Measurements from ENCODE around the gene GDI2.
A peak's percentile ranks its signal among the peaks of the same experiment; 100 is the strongest.
"Not testable (repeated sequence)": the region's sequence is repeated elsewhere in the genome, so short reads cannot be mapped to it uniquely, and the experiment has no call there.

Gene GDI2

DNA sequence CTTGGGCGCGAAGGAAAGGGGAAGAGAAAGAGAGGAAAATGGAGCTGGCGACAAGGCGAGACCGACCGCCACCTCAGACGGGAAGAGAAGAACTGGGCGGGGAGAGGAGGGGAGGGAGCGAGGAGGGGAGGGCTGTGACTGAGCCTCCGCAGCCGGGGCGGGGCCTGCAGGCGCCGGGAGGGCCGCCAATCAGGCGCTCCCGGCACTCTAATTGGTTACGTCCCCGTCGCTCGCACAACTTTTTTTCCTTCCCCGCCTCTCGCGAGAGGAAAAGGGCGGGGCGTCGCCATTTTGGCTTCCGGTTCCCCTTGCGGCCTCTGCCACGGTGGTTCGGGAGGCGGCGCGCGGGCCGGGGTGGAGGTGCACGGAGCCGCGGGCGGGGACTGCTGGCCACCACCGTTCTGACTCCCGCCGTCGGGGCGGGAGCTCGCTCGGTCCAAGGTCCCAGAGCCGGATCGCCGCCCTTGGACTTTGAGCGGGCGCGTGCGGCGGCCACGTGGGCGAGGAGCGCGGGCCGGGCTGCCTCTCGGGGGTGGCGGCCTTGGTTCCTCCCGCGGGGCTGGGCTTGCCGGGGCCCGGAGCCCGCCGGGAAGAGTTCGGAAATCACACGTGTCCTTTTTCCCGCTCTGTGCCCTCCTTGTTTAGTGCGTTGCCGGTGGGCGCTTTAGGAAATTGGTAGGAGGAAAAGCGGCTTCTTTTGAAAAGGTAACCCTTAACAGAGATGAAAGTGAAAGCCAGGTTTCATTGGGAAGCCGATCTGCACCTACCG, at the start of gene GDI2:
GDI2 (minus strand) TSS at position 94 of the 769 bp plus-strand sequence. CDS start 176 bp downstream, outside the sequence.
- DNase-seq (ENCODE audit: low read depth in 2 of 2), result peak; percentile 94 to 95

GRCh38 chr10:5862360-5862961, 49.2 kb upstream of the GDI2 start:
- DNase-seq (ENCODE audit: low read depth in 2 of 2), result no peak

GRCh38 chr10:5860066-5860465, 46.8 kb upstream of the GDI2 start:
- no peak for DNase-seq (ENCODE audit: low read depth in 2 of 2)

GRCh38 chr10:5858811-5859210, 45.6 kb upstream of the GDI2 start:
- no peak for DNase-seq (ENCODE audit: low read depth in 2 of 2)

GRCh38 chr10:5856701-5857004, 43.4 kb upstream of the GDI2 start:
- DNase-seq (ENCODE audit: low read depth in 2 of 2), result no peak

DNA sequence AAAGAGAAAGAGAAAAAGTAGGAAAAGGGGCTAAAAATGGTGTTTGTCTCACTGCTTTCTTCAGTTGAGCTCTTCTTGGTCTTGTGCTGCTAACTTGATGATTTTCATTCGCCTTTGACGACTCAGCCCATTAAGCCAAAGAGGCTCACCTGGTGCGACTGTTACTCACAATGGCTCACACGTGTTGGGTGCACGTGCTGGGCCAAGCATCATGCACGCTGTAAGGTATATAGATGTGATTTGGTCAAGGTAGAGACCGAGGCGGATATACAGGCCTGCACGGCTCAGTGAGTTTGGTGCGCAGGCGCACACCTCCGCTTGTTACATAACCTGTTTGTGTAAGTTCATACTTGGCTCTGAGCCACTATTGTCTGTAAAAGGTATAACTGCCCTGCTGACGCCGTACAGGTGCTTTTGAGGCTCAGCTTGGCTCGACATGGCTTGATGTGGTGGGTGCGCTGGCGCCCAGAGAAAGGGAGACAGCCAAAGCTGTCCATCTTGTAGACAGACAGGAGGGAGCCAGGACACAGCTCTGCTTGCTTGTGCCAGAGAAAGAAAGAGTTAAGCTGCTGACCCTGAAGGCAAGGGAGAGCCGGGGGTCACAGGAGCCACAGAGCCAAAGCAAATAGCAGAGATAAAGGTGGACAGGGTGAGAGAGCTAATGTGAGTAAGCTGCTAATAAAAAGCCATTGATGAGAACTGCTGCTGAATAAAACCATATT, 42.9 kb upstream of the GDI2 start:
- DNase-seq (ENCODE audit: low read depth in 2 of 2), result no peak

DNA sequence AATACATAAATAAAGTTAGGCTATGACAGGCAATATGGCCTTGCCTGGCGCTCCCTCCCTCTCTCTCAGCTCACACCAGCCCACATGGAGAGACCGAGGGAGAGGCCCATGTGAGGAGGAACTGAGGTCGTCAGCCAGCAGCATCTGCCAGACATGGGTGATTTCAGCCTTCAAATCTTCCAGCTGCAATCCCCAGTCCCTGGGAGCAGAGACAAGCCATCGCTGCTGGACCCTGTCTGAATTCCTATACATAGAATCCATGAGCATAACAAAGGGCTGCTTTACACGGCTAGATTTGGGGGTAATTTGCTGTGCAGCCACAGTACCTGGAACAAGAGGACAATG, 40.9 kb upstream of the GDI2 start:
- no peak for DNase-seq (ENCODE audit: low read depth in 2 of 2)

DNA sequence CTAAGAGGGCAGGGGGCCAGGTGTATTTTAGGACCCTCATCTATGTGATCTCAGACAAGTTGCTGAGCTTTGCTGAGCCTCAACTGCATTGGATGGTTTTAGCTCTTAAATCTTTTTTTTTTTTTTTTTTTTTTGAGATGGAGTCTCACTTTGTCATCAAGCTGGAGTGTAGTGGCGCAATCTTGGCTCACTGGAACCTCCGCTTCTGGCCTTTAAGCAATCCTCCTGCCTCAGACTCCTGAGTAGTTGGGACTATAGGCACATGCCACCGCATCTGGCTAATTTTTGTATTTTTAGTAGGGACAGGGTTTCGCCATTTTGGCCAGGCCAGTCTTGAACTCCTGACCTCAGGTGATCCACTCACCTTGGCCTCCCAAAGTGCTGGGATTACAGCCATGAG, 33.4 kb upstream of the GDI2 start:
- DNase-seq (ENCODE audit: low read depth in 2 of 2), result not testable (repeated sequence)

DNA sequence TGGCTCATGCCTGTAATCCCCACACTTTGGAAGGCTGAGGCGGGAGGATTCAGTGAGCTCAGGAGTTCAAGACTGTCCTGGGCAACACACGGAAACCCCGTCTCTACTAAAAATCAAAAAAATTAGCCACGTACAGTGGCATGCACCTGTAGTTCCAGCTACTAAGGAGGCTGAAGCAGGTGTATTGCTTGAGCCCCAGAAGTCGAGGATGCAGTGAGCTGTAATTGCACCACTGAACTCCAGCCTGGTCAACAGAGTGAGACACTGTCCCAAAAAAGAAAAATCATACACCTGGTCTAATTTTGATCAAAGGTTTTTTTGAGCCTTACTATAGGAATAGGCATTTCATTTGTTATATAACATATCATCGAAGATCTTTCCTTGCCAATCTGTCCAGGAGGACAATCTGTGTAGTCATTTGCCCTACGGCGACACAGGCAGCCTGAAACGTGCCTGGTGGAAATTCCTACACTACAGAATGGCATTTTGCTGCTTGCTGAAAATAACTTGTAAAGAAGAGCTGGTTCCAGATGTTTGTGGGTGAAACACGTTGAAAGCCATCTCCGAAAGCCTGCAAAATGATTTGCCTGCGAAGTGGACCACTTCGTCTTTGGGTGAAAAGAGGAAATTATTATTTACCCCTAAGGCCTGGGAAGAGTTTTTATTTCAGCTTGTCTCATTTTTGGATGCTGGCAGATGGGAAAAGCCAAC, 31.3 kb upstream of the GDI2 start:
- DNase-seq (ENCODE audit: low read depth in 2 of 2), result no peak

DNA sequence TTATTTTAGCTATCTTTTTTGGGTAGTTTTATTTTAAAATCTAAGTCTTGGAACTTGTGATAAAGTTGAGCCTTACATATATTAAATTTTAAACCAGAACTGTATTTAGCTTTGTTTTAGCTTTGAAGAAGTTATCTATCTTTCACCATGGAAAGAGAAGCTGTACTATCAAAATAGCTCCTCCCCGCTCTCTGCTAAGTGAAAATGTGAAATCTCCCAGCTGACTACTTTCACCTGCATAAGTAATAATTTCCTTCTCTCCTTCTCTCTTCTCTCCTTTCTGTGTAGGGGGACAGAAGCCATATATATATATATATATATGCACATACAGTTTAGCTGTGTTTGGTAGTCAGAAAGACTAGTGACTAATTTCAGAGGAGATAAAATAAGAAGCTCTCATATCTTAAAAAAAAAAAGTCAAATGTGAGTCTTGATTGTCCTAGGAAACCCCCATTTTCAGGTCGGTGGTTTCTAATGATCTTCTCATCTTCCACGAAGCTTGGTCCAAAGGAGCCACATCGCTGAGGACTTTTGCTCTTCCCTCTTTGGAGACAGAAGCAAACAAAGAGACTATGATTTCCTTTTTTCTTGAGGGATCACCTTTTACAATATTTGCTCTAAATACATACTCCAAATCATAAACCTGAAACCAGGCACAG, 30.6 kb upstream of the GDI2 start:
- DNase-seq (ENCODE audit: low read depth in 2 of 2), result no peak

GRCh38 chr10:5841965-5842364, 28.7 kb upstream of the GDI2 start:
- no peak for DNase-seq (ENCODE audit: low read depth in 2 of 2)

GRCh38 chr10:5840314-5841307, 27.4 kb upstream of the GDI2 start:
- no peak for DNase-seq (ENCODE audit: low read depth in 2 of 2)

- DNase-seq (ENCODE audit: low read depth in 2 of 2), result not testable (repeated sequence)
These were observed 22.9 kb upstream of the GDI2 start for GRCh38 chr10:5836181-5836580.

DNA sequence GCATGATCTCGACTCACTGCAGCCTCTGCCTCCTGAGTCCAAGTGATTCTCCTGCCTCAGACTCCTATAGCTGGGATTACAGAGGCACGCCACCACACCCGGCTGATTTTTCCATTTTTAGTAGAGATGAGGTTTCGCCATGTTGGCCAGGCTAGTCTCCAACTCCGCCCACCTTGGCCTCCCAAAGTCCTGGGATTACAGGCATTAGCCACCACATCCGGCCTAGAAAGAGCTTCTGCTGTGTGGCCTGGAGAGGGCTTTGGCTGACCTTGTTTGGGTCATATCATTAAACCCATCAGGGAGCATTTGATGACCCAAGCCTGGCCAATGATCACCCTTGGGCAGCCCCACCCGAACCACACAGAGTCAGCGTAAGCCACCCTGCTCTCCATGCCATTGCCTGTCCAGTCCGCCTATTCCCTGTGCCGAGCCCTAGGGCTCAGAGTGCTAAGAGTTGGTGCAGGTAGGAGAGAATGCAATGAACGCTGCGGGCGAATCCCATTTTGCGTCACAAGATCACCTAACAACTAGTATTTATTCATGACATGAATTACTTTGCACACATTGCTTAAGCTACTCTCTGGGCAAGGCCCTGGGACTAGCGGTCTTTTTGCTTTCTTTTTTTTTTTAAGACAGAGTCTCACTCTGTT, 22.3 kb upstream of the GDI2 start:
- DNase-seq (ENCODE audit: low read depth in 2 of 2), result no peak

- no peak for DNase-seq (ENCODE audit: low read depth in 2 of 2)
These were observed 20.6 kb upstream of the GDI2 start for GRCh38 chr10:5833814-5834213.

DNA sequence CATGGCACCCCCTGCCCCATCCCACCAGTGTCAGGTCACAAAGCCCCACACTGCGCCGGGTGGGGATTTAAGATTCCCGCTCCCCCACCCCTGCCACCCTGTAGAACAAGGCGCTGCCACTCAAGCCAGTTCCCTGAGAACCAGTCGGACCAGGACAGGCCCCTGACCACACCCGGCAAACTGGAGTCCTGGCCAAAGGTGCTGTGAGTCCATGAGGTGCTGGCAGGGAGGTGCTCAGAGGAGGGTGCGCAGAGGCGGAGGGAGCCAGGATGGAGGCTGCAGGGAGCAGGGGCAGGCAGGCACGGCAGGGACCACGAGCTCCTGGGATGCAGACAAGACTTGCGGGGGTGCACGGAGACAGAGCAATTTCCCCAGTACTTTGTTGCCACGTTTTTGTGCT, 19.7 kb upstream of the GDI2 start:
- no peak for DNase-seq (ENCODE audit: low read depth in 2 of 2)

GRCh38 chr10:5831446-5831782, 18.2 kb upstream of the GDI2 start:
- no peak for DNase-seq (ENCODE audit: low read depth in 2 of 2)

- DNase-seq (ENCODE audit: low read depth in 2 of 2), result no peak
These were observed 17.6 kb upstream of the GDI2 start for GRCh38 chr10:5830629-5831445.

DNA sequence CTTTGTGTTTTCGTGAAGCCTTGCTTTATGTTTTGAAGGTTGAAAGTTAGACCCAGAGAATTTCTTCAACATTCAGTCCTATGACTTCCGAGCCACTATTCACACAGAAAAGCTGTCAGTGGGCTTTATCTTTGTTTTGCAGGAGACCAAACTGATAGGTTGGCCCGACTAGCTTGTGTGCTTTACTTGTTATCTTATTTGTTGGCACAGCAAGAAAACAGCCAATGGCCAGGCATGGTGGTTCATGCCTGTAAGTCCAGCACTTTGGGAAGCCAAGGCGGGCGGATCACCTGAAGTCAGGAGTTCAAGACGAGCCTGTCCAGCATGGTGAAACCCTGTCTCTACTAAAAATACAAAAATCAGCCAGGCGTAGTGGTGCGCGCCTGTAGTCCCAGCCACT, 16.0 kb upstream of the GDI2 start:
- DNase-seq (ENCODE audit: low read depth in 2 of 2), result no peak

DNA sequence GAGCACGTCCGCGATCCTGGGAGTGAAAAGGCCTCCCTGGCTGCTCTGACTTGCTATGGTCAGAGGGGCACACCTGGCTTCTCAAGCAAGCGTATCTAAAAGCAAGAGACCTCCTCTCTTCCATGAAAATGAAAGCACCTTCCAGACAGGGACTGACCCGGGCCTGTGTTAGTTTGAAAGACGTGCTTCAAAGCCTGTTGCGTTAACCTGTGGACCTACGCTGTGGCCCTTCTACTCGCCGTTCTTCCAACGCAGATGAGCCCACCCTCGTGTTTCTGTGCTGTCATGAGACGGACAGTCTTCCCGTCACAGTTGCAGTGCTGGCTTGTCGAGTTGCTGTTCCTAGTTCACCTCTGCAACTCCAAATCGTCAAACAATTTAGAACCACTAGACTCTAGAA, 15.5 kb upstream of the GDI2 start:
- DNase-seq (ENCODE audit: low read depth in 2 of 2), result no peak

Data from activated CD4-positive, alpha-beta T cell treated with anti-CD3 and anti-CD28 coated beads for 24 hours (primary cell).